ENCODE data around the gene GUSB. TPM values are rescaled to one million over a fixed set of nuclear protein-coding genes. Genes with fewer than 3 reads are reported as not detected.

GUSB gene
- total RNA-seq, 1 experiment from 2014 or later, result 33.7 TPM

Small RNA genes within 50 kb of the gene (small RNA-seq; reads per million reads assigned to genes)
- gene AC073261.1, result not detected

Other genes with a start within 250 kb of the GUSB start
- gene VKORC1L1, start 109.1 kb downstream of the GUSB start, total RNA-seq (2014; rRNA removed; shearing (Covaris generic); ENCODE audit: low replicate concordance), result 7.9 and 23.6 TPM in 2 replicates
- gene ASL, start 93.6 kb upstream of the GUSB start, total RNA-seq (2014; rRNA removed; shearing (Covaris generic); ENCODE audit: low replicate concordance), result 19.4 and 51.3 TPM in 2 replicates
- 22.6 and 38.8 TPM in 2 replicates for gene CRCP, start 132.6 kb upstream of the GUSB start, total RNA-seq (2014; rRNA removed; shearing (Covaris generic); ENCODE audit: low replicate concordance)
- 3.6 and 8.5 TPM in 2 replicates for gene TPST1, start 223.1 kb upstream of the GUSB start, total RNA-seq (2014; rRNA removed; shearing (Covaris generic); ENCODE audit: low replicate concordance)

Data from Karpas-422 (cell line).